ENCODE measurements around the gene RAB3D.
"Not testable (repeated sequence)": the region's sequence is repeated elsewhere in the genome, so short reads cannot be mapped to it uniquely, and the experiment has no call there.

The RAB3D gene

DNA sequence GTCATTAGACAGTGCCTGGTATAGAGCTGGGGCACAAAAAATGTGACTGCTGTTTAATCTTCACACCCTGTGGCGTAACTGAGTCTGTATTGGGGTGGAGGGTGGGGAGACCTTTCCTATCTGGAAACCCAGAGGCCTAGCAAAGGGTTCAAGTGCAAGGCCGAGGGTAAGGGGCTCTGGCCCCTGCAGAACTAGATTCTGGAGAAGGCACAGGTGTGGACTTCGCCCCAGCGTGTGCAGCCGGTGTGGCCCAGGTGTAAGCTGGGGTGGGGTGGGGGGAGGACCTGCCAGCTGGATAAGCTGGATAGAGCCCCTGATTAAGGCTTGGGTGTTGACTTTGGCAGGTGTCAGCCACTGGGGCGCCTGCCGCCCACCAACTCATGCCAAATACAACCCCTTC, 1.3 kb downstream of the RAB3D start:
- no peak for DNase-seq (ENCODE audit: low spot score)

DNA sequence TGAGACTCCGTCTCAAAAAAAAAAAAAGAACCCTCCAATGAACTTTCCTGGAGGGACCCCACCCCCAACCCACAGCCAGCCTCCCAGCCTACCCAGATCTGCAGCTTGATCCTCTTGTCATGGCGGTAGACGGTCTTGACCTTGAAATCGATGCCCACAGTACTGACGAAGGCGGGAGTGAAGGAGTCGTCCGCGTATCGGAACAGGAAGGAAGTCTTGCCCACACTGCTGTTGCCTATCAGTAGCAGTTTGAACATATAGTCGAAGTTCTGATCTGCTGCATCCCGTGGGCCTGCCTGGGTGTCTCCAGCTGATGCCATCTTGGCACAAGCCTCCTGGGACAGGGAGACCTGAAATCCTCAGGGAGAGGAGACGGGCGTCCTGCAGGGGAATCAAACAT, 2.4 kb downstream of the RAB3D start:
- no peak for DNase-seq (ENCODE audit: low spot score)

DNA sequence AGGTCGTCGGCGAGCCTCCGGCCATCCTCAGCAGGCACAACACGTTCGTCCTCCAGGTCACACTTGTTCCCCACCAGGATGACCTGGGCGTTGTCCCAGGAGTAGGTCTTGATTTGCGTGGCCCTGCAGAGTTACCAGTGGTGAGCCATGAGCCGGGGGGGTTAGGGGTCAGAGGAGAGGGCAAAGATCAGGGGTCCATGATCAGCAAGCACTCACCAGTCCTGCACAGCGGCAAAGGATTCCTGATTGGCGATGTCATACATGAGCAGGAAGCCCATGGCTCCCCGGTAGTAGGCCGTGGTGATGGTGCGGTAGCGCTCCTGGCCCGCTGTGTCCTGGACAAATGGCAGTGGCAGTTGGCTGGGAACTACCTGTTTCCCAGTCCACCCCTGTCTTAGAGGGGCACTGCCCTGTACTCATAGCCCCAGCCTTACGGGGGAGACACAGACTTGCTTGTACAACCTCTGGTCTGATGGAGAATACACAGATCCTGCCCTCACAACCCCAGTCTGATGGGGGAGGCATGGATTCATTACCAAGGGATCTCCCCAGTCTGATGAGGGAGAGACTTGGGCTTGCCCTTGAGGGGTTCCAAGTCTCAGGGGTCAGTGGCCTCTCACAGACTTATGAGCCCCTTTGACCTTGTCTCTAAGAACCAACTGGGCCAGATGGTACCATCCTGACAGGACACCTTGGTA, 3.9 kb downstream of the RAB3D start:
- no peak for DNase-seq (ENCODE audit: low spot score)

DNA sequence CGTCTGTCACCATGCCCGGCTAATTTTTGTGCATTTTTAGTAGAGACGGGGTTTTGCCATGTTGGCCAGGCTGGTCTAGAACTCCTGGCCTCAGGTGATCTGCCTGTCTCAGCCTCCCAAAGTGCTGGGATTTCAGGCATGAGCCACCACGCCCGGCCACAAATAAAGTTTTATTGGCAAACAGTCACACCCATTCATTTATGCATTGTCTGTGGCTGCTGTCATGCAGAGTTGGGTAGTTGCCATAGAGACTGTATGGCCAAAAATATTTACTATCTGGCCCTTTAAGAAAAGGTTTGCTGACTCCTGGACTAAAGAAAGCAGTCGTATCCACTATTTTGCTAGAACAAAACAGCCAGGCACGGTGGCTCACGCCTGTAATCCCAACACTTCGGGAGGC, 5.6 kb downstream of the RAB3D start:
- DNase-seq (ENCODE audit: low spot score) = not testable (repeated sequence)

DNA sequence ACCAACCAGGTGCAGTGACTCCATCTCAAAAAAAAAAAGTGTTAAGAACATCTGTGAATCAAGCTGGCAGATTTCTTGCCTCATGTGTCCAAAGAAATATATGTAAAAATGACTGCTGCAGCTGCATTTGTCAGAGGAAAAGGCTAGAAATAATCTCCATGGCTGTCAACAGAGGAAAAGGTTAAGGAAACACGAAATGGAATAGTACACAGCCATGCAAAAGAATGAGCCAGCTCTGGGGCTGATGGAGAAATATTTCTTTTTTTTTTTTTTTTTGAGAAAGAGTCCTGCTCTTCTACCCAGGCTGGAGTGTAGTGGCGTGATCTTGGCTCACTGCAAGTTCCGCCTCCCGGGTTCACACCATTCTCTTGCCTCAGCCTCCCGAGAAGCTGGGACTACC, 6.6 kb downstream of the RAB3D start:
- DNase-seq (ENCODE audit: low spot score) = no peak

DNA sequence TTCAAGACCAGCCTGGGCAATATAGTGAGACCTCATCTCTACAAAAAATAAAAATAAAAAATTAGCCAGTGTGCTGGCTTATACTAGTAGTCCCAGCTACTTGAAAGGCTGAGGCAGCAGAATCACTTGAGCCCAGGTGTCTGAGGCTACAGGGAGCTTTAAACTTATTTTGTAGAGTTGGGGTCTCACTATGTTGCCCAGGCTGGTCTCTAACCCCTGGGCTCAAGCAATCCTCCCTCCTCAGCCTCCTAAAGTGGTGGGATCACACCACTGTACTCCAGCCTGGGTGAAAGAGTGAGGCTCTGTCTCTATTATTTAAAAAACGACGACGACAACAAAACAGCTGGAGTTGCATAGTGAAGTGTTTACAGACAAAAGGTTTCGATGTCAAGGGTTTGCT, 8.0 kb downstream of the RAB3D start:
- DNase-seq (ENCODE audit: low spot score) = no peak

DNA sequence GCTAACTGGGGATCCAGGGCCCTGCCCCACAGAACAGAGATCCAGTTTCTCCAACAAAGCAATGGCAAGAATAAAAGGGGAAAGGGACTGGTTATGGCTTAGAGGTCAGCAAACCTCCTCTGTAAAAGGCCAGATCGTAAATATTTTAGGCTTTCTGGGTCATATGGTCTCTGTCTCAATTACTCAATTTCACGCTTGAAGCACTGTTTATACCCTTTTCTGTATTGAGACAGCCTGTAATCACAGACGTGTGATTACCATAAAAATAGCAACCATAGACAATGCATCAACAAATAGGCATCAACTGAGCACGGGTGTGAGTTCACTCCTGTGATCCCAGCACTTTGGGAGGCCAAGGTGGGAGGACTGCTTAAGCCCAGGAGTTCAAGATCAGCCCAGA, 9.3 kb downstream of the RAB3D start:
- no peak for DNase-seq (ENCODE audit: low spot score)

DNA sequence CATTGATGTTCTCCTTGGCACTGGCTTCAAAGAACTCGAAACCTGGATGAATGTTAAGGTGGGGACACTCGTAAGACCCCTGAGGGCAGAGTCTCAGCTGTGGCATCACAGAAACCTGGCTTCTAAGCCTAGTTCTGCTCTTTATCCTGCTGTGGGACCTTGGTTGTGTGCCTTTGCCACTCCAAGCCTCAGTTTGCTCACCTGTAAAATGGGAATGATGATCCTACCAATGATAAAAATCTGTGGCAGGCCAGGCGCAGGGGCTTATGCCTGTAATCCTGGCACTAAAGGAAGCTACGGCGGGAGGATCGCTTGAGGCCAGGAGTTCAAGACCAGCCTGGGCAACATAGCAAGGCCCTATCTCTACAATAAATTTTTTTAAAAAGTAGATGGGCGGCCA, 13.9 kb downstream of the RAB3D start:
- DNase-seq (ENCODE audit: low spot score) = no peak

DNA sequence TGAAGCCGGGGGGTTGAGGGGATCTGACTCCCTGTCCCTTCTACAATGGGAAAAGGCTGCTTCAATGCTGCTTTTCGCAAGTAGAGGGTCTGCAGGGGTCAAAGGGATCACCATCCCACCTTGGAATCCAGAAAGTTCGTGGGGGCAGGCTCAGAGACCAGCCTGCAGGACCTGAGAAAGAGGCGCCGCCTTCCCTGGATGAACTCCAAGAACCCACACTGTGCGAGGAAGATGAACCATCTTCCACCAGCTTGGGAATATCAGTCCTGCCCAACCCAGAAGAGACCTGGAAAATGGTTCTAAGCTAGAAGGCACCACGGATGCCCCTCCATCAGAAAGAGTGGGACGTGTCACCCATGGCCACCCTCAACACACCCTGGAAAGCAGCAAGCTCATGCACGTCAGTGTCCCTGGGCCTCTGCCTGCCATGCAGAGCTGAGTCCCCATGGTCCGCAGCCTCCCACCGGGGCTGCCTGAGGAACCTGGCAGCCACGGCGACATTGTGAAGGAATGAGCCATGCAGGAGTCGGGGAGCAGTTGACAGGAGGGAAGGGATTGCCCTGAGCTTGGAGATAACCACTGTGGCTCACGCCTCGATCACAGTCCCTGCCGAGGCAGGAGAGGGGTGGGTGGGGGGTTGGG, 14.6 kb downstream of the RAB3D start:
- DNase-seq (ENCODE audit: low spot score) = no peak

DNA sequence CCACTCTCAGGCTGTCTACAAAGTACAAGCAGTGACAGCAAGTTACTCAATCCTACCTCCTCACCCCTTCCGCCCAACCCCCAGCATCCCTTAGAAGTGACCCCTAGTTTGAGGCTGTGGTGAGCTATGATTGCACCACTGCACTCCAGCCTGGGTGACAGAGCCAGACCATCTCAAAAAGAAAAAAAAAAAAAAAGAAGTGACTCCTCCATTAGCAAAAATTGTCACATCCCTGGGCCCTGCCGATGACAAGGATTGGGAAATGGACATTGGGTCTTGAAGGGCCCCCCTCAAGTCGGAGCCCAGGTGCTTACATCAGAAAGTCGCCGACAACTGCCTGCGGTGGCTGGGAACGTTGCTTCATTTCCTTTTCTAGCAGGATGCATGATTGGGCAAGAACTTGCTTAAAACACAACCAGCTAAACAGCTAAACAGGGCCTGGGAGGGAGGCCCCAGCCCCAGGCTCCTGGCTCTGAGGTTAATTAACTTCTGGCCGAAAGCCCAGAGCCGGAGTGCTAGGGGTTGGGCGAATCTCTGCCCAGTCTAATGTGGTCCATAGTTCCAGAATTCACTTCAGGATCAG, 15.3 kb downstream of the RAB3D start:
- no peak for DNase-seq (ENCODE audit: low spot score)

DNA sequence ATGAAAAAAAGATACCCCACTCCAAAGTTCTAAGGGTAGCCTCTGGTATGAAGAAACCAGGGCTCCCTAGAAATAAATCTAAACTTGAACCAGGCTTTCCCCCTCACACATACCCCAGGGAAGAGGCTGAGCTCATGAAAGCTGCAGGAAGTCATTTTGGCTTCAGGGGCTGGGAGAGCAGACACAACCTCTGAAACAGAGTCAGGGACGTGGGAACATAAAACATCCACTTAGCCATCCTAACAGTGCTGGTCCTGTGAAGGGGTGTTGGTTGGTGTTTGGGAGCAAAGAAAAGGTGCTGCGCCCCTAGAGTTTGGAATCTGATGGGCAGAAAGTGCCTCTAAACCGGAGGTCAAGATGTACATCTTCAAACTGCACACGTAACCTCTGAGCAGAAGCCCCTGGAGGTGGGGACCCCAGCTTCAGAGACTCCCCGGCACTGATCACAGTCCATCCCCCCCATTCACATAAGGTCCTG, 15.8 kb downstream of the RAB3D start:
- DNase-seq (ENCODE audit: low spot score) = no peak

DNA sequence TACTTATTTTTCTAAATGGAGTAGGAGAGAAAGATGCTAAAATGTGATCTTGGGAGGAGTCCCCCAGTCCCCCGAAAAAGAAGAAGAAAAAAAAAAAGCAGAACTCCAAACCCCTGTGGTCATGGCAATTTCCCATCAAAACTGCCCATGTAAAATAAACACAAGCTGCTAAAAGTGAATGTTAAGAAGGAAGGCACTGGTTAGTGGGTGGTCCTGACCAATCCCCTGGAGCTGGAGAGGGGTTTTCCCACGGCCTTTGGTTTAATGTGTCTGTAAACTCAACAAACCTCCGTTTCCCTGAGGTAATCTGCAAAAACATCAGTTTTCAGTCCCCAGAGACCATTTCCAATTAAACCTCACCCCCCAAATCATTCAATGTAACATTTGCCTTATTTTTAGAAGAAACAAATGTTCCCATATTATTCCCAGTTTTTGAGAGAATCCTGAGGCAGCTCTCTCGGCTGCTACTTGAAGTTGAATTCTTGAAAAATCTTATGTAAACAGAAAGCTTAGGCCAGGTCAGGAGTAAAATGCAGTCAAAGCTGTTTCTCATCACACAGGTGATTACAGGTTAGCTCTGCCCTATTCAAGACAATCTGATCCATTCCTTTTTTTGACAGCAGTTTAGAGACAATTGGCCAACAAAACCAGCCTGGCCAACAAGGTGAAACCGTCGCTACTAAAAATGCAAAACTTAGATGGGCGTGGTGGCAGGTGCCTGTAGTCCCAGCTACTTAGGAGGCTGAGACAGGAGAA, 17.0 kb downstream of the RAB3D start:
- no peak for DNase-seq (ENCODE audit: low spot score)

DNA sequence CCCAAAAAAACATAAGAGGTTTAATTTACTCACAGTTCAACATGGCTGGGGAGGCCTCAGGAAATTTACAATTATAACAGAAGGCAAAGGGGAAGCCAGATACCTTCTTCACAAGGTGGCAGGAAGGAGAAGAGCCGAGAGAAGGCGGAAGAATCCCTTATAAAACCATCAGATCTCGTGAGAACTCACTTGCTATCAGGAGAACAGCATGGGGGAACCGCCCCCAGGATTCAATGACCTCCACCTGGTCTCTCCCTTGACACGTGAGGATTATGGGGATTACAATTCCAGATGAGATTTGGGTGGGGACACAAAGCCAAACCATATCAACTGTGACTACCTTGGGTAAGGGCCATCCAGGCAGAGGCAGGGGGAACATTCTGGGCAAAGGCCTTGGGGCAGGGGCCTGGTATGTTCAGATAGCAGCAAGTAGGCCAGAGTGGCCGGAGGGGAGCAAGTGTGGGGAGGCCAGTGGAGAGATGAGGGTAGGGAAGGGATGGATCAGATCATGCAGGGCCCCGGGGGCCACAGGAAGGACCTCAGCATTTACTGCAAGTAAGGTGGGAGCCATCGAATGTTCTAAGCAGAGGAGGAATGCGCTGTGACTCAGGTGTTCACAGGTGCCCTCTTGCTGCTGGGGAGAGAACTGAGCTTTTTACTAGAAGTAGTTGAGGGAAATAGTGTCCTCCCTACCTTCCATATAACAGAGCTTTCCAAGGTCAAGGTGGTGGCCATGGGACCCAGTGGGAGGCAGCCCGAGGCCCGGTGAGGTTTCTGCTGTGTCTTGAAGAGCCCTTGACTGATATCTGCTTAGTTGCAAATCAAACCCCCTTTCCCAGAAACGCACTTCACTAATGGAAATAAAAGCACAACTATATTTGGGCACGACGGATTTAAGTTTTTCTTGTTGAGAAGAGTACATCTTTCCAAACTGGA, 18.0 kb downstream of the RAB3D start:
- DNase-seq (ENCODE audit: low spot score) = no peak

DNA sequence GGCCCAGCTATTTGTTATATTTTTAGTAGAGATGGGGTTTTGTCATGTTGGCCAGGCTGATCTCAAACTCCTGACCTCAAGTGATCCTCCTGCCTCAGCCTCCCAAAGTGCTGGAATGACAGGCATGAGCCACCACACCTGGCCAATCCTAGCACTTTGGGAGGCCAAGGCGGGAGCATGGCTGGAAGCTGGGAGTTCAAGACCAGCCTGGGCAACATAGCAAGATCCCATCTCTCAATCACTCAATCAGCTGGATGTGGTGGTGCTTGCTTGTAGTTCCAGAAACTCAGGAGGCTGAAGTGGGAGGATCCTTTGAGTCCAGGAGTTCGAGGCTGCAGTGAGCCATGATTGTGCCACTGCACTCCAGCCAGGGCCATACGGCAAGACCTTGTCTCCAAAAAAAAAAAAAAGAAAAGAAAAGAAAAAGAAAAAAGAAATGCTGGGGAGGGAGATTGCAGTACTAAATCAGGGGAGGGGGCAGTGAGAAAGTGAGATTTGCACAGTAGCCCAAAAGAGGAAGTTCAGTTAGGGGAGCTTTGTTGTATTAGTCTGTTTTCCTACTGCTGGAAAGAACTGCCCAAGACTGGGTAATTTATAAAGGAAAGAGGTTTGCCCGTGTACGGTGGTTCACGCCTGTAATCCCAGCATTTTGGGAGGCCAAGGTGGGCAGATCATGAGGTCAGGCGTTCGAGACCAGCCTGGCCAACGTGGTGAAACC, 19.0 kb downstream of the RAB3D start:
- DNase-seq (ENCODE audit: low spot score) = not testable (repeated sequence)

DNA sequence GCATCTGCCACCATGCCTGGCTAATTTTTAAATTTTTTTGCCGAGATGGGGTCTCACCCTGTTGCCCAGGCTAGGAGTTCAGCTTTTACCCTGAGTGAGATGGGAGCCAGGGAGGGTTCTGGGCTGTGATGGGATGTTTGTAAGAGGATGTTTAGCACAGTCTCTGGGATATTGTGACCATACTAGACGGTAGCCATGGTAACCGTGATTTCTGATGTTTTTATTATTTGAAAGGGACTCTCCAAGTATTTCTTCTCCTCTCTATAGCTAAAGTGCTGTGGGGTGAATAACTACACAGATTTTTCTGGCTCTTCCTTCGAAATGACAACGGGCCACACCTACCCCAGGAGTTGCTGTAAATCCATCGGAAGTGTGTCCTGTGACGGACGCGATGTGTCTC, 33.1 kb downstream of the RAB3D start:
- DNase-seq (ENCODE audit: low spot score) = no peak

DNA sequence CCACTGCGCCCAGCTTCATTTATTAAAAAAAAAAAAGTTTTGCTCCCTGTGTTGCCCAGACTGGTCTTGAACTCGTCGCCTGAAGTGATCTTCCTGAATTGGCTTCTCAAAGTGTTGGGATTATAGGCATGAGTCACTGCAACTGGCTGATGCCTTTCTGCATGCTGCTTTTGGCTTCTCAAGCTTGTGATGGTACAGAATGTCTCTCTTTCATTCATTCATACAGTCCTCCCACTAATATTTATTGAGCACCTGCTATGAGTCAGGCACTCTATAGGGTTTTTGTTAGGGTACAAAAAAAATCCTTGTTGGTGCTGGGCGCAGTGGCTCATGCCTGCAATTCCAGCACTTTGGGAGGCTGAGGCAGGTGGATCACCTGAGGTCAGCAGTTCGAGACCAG, 34.5 kb downstream of the RAB3D start:
- no peak for DNase-seq (ENCODE audit: low spot score)

DNA sequence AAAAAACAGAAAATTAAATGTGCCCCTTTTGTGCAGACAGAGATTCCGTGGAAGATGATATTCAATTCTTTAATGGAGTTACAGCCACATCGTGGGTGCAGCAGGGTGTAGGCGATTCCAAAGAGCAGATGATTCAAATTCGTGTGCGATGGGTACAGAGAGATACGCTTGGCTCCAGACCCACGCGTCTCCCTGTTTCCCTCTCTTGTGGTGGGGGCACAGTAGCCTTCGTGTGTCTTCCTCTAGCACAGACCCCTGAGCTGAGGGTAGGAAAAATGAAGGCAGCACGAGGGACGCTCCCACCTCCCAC, 38.7 kb downstream of the RAB3D start:
- DNase-seq (ENCODE audit: low spot score) = no peak

DNA sequence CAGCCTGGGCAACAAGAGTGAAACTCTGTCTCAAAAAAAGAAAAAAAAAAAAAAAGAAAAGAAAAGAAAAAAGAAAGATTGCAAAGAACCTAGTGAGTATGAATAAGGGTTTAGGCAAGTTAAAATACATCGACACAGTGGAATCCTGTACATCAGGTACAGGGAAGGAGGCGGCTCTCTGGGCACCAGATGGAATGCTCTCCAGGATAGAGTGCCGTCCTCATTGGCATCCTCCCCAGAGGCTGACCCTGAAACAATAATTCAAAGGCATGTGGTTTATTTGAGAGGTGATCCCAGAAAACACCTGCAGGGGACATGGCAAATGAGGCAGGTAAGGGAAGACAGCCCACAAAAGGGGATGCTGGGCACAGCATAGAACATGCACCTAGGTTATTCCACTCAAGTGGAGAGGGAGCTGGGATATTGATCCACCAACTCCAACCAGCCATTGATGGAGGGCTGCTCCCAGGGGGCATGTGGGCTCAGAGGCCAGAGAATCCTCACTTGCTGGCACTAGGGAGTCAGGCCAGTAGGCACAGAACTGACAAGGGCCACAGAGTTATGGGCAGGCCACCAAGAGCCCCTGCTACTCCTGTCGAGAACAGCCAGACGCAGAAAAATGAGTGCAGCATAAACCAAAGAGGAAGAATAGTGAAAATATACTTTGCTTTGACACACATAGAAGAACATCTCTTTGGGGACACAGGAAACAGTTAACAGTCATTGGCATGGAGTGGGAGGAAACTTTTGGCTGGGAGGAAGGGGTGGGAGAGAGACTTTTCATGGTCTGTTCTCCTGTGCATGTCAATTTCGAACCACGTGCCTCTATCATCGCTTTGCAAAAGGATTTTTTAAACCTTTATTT, 39.3 kb downstream of the RAB3D start:
- no peak for DNase-seq (ENCODE audit: low spot score)

DNA sequence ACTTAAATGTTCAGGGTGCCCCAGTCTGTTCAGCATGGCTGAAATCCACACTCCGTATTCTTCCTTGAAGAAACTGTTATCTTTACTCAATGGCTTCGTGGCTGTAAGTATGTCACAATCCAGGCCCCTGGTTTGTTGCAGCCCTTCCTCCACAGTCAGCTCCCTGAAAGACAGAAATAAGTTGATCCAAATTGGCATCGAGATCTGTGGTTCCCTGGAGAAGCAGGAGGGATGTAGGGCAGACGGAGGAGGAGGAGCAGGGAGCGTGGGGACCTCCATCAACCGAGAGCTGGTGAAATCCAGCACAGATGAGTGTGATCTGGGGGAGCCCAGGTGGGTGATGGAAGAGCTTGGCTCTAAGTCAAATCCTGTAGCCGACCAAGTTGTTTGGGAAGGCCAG, 43.2 kb downstream of the RAB3D start:
- no peak for DNase-seq (ENCODE audit: low spot score)

DNA sequence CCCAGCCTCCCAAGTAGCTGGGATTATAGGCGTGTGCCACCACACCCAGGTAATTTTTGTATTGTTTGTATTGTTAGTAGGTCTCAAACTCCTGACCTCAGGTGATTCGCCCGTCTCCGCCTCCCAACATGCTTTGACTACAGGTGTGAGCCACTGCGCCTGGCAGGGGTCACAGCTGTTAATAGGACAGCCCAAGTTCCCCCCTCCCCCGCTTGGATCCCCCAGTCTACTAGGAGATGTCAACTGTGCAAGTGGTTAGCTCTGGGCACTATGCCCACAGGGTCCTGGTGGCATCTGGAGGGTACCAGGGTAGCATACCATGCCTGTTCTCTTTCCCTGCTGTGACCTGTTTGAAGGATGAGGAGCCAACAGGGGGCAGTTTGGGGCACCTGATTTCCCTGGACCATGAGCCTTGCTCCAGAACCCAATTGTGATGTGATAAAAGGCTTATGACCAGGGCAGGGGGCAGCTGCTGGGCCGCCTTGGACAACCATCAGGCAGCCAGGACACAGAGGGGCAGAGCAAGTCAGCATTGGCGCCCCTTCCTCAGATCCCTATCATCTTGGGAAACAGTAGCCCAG, 43.7 kb downstream of the RAB3D start, which contains the start of gene TSPAN16:
Gene TSPAN16 (plus strand): TSS at position 496 of the 581 bp plus-strand sequence. CDS start 138 bp downstream, outside the sequence.
- no peak for DNase-seq (ENCODE audit: low spot score)

Data from ecto neural progenitor cell (in vitro differentiated cells).